Suprapubic skin (tissue), 4 donors: ENCODE measurements around the gene RNF180. TPM values are rescaled to one million over a fixed set of nuclear protein-coding genes. Genes with fewer than 3 reads are reported as not detected.

Experiments
- DNase-seq, 2 donors: peaks; one replicate each; pipeline ENCODE4 v3.0.0-alpha.2; 2019; ENCODE audit warnings: low spot score in 2 of 2
- H3K27ac ChIP-seq: fragments of 200-600 bp; sonication (generic); one replicate; pipeline ENCODE4 v1.5.1; 2019
- H3K27me3 ChIP-seq: fragments of 200-600 bp; sonication (generic); one replicate; pipeline ENCODE4 v1.5.1; 2019
- H3K36me3 ChIP-seq: fragments of 200-600 bp; sonication (generic); one replicate; pipeline ENCODE4 v1.5.1; 2019
- H3K4me1 ChIP-seq: fragments of 200-600 bp; sonication (generic); one replicate; pipeline ENCODE4 v1.5.1; 2019
- H3K4me3 ChIP-seq: fragments of 200-600 bp; sonication (generic); one replicate; pipeline ENCODE4 v1.5.1; 2019; ENCODE audit warnings: mild to moderate bottlenecking
- H3K9me3 ChIP-seq: fragments of 200-600 bp; sonication (generic); one replicate; pipeline ENCODE4 v1.5.1; 2019
- CTCF ChIP-seq, 2 donors: fragments of 200-600 bp in 1 of 2; fragments of 450-650 bp in 1 of 2; sonication (generic) in 1 of 2; IDR thresholded peaks; one replicate each; pipeline ENCODE4 v1.5.1; 2016 to 2019; ENCODE audit warnings: antibody characterized with exemption in 2 of 2, mild to moderate bottlenecking in 1 of 2, moderate library complexity in 1 of 2
- EP300 ChIP-seq: sonication (generic); formaldehyde crosslinking; IDR thresholded peaks from one replicate; pipeline ENCODE4 v1.6.1; 2017; ENCODE audit warnings: antibody characterized with exemption
- POLR2A ChIP-seq, 2 donors: fragments of 450-650 bp; IDR thresholded peaks; one replicate each; pipeline ENCODE4 v1.6.1; 2017; ENCODE audit warnings: antibody characterized with exemption in 2 of 2, mild to moderate bottlenecking in 2 of 2, moderate library complexity in 2 of 2
- POLR2AphosphoS5 ChIP-seq, 3 donors: sonication (generic); formaldehyde crosslinking; IDR thresholded peaks; one replicate each; pipeline ENCODE4 v1.6.1; 2017; ENCODE audit warnings: antibody characterized with exemption in 3 of 3
- WGBS: methylation state at CpG from one replicate; pipeline ENCODE4 v1.1.5; 2018; 5-methylcytosine and 5-hydroxymethylcytosine counted together
- total RNA-seq, 4 donors: library from RNA; depleted of rRNA; stranded (reverse); fragments of >200 nt; gene quantifications; one replicate each; pipeline ENCODE4 v1.1.0, GENCODE V29; 2016

Gene RNF180
- total RNA-seq, 4 donors from 2014 or later = 11.3 to 20.9 (median 17.0) TPM

- no peak for TF ChIP-seq EP300
- TF ChIP-seq POLR2A (IDR thresholded peaks at IDR 0.05) = no peak
- no peak for TF ChIP-seq POLR2AphosphoS5 (IDR thresholded peaks at IDR 0.05)
- no peak for TF ChIP-seq CTCF (IDR thresholded peaks at IDR 0.05)
Measured at GRCh38 chr5:64207978-64208377, 42.3 kb downstream of the RNF180 start.

GRCh38 chr5:64209353-64209752 is 43.7 kb downstream of the RNF180 start:
- H3K9me3 ChIP-seq = no peaks in the 10 kb centered on the region
- no peak overlapping the region for H3K27ac ChIP-seq
- TF ChIP-seq CTCF (IDR thresholded peaks at IDR 0.05) = no peak
- TF ChIP-seq POLR2AphosphoS5 (IDR thresholded peaks at IDR 0.05) = no peak
- no peak for TF ChIP-seq POLR2A (IDR thresholded peaks at IDR 0.05)
- TF ChIP-seq EP300 = no peak
- no peak overlapping the region for H3K4me3 ChIP-seq
- no peaks in the 10 kb centered on the region for H3K4me1 ChIP-seq
- DNase-seq = no peak
- H3K36me3 ChIP-seq = peaks cover 9% of the 10 kb centered on the region
- no peaks in the 10 kb centered on the region for H3K27me3 ChIP-seq

More at GRCh38 chr5:64207978-64208377, 42.3 kb downstream of the RNF180 start:
- Histone ChIP-seq H3K9me3 (no peaks in the 10 kb centered on the region), H3K4me3 (no peak overlapping the region), H3K4me1 (no peaks in the 10 kb centered on the region), H3K27ac (no peak overlapping the region), H3K36me3 (no peaks in the 10 kb centered on the region), H3K27me3 (no peaks in the 10 kb centered on the region)
- DNase-seq = no peak
- 21% methylated on average over 1 of the region's 1 CpG for WGBS

GRCh38 chr5:64210866-64211265 is 45.2 kb downstream of the RNF180 start:
- Histone ChIP-seq H3K27me3 (no peaks in the 10 kb centered on the region), H3K4me3 (no peak overlapping the region), H3K9me3 (no peaks in the 10 kb centered on the region), H3K27ac (no peak overlapping the region), H3K36me3 (peaks cover 13% of the 10 kb centered on the region), H3K4me1 (no peaks in the 10 kb centered on the region)
- no peak for TF ChIP-seq POLR2A (IDR thresholded peaks at IDR 0.05)
- no peak for TF ChIP-seq POLR2AphosphoS5 (IDR thresholded peaks at IDR 0.05)
- TF ChIP-seq EP300 = no peak
- TF ChIP-seq CTCF (IDR thresholded peaks at IDR 0.05) = no peak
- no peak for DNase-seq

GRCh38 chr5:64213011-64213410 is 47.4 kb downstream of the RNF180 start:
- Histone ChIP-seq H3K27me3 (no peaks in the 10 kb centered on the region), H3K4me1 (no peaks in the 10 kb centered on the region), H3K27ac (no peak overlapping the region), H3K4me3 (no peak overlapping the region), H3K9me3 (no peaks in the 10 kb centered on the region), H3K36me3 (peaks cover 13% of the 10 kb centered on the region)
- DNase-seq = no peak
- TF ChIP-seq EP300 (no peak), CTCF (IDR thresholded peaks at IDR 0.05) (no peak), POLR2AphosphoS5 (IDR thresholded peaks at IDR 0.05) (no peak), POLR2A (IDR thresholded peaks at IDR 0.05) (no peak)
- WGBS = 92% methylated on average over 2 of the region's 2 CpGs

- Histone ChIP-seq H3K27ac (no peak overlapping the region), H3K27me3 (no peaks in the 10 kb centered on the region), H3K4me3 (no peak overlapping the region), H3K36me3 (peaks cover 13% of the 10 kb centered on the region), H3K9me3 (no peaks in the 10 kb centered on the region), H3K4me1 (no peaks in the 10 kb centered on the region)
- DNase-seq = no peak
- TF ChIP-seq POLR2A (IDR thresholded peaks at IDR 0.05) (no peak), EP300 (no peak), POLR2AphosphoS5 (IDR thresholded peaks at IDR 0.05) (no peak), CTCF (IDR thresholded peaks at IDR 0.05) (no peak)
- WGBS = 84% methylated on average over 5 of the region's 5 CpGs
Measured at GRCh38 chr5:64213531-64213930, 47.9 kb downstream of the RNF180 start.
